H9 (cell line): ENCODE data around the gene CCDC158. TPM values are rescaled to one million over a fixed set of nuclear protein-coding genes. Genes with fewer than 3 reads are reported as not detected.

Experiments used
- DNase-seq: peaks from one replicate; pipeline ENCODE4 v3.0.0-alpha.2; 2017
- H2AFZ ChIP-seq: one replicate; pipeline ENCODE4 v1.6.1; 2013; ENCODE audit warnings: mild to moderate bottlenecking, low read length, control low read depth, moderate library complexity
- H2AK5ac ChIP-seq: 2 replicates; pipeline ENCODE4 v1.6.1; 2013; ENCODE audit warnings: low read length, control low read depth, mixed read lengths; ENCODE audit not compliant: insufficient read length
- H2BK120ac ChIP-seq: one replicate; pipeline ENCODE4 v1.6.1; 2013; ENCODE audit warnings: low read depth, mild to moderate bottlenecking, low read length, control low read depth, inconsistent platforms; ENCODE audit not compliant: poor library complexity, severe bottlenecking
- H2BK12ac ChIP-seq: 2 replicates; pipeline ENCODE4 v1.6.1; 2013; ENCODE audit warnings: low read length, control low read depth, mixed read lengths, low read depth; ENCODE audit not compliant: insufficient read length
- H2BK15ac ChIP-seq: 2 replicates; pipeline ENCODE4 v1.6.1; 2013; ENCODE audit warnings: low read depth, low read length, control low read depth
- H2BK20ac ChIP-seq: one replicate; pipeline ENCODE4 v1.6.1; 2013; ENCODE audit warnings: low read depth, mild to moderate bottlenecking, low read length, control low read depth, inconsistent platforms; ENCODE audit not compliant: poor library complexity, severe bottlenecking
- H2BK5ac ChIP-seq: 2 replicates; pipeline ENCODE4 v1.6.1; 2013; ENCODE audit warnings: low read length, control low read depth, mixed read lengths; ENCODE audit not compliant: insufficient read length
- H3K14ac ChIP-seq: 2 replicates; pipeline ENCODE4 v1.6.1; 2013; ENCODE audit warnings: low read length, control low read depth; ENCODE audit not compliant: insufficient read depth
- H3K18ac ChIP-seq: 2 replicates; pipeline ENCODE4 v1.6.1; 2013; ENCODE audit warnings: low read depth, mild to moderate bottlenecking, mixed read lengths, low read length, control low read depth; ENCODE audit not compliant: insufficient read length
- H3K23ac ChIP-seq: 2 replicates; pipeline ENCODE4 v1.6.1; 2013; ENCODE audit warnings: low read length, control low read depth, mixed read lengths, low read depth; ENCODE audit not compliant: insufficient read length
- H3K23me2 ChIP-seq: 2 replicates; pipeline ENCODE4 v1.6.1; 2013; ENCODE audit warnings: low read depth, mild to moderate bottlenecking, mixed read lengths, low read length, control low read depth; ENCODE audit not compliant: insufficient read length, poor library complexity, severe bottlenecking
- H3K27ac ChIP-seq: 2 replicates; pipeline ENCODE4 v1.5.1; 2013; ENCODE audit warnings: low read length, control low read depth, mixed read lengths, low read depth; ENCODE audit not compliant: insufficient read length
- H3K27me3 ChIP-seq: 2 replicates; pipeline ENCODE4 v1.6.1; 2013; ENCODE audit warnings: low read length, control low read depth, inconsistent platforms; ENCODE audit not compliant: insufficient read depth
- H3K4ac ChIP-seq: 2 replicates; pipeline ENCODE4 v1.6.1; 2013; ENCODE audit warnings: low read depth, mild to moderate bottlenecking, control low read depth, inconsistent platforms, low read length, moderate library complexity
- H3K4me1 ChIP-seq: 2 replicates; pipeline ENCODE4 v1.6.1; 2013; ENCODE audit warnings: low read length, control low read depth, inconsistent platforms; ENCODE audit not compliant: insufficient read depth
- H3K4me2 ChIP-seq: 2 replicates; pipeline ENCODE4 v1.6.1; 2013; ENCODE audit warnings: low read length, control low read depth, mixed read lengths; ENCODE audit not compliant: insufficient read length, insufficient read depth
- H3K56ac ChIP-seq: 2 replicates; pipeline ENCODE4 v1.6.1; 2013; ENCODE audit warnings: low read depth, mild to moderate bottlenecking, mixed read lengths, low read length, control low read depth; ENCODE audit not compliant: insufficient read length
- H3K79me1 ChIP-seq: 2 replicates; pipeline ENCODE4 v1.6.1; 2013; ENCODE audit warnings: low read depth, mild to moderate bottlenecking, moderate library complexity, low read length, control low read depth, inconsistent platforms; ENCODE audit not compliant: insufficient read depth, poor library complexity, severe bottlenecking
- H3K79me2 ChIP-seq: 2 replicates; pipeline ENCODE4 v1.6.1; 2013; ENCODE audit warnings: low read length, control low read depth, inconsistent platforms; ENCODE audit not compliant: insufficient read depth
- H3K9ac ChIP-seq: 2 replicates; pipeline ENCODE4 v1.6.1; 2013; ENCODE audit warnings: low read length, control low read depth, mixed read lengths; ENCODE audit not compliant: insufficient read length; ENCODE audit errors: extremely low read depth
- H3K9me3 ChIP-seq: one replicate; pipeline ENCODE4 v1.6.1; 2013; ENCODE audit warnings: low read depth, low read length, inconsistent platforms; ENCODE audit not compliant: control insufficient read depth
- H3T11ph ChIP-seq: one replicate; pipeline ENCODE4 v1.6.1; 2013; ENCODE audit warnings: mild to moderate bottlenecking, low read length, control low read depth, inconsistent platforms
- H4K20me1 ChIP-seq: one replicate; pipeline ENCODE4 v1.6.1; 2013; ENCODE audit not compliant: control insufficient read depth, insufficient read length, insufficient read depth
- H4K5ac ChIP-seq: 2 replicates; pipeline ENCODE4 v1.6.1; 2013; ENCODE audit warnings: low read depth, mild to moderate bottlenecking, mixed read lengths, low read length, control low read depth; ENCODE audit not compliant: insufficient read length
- H4K8ac ChIP-seq: replicated peaks from 2 replicates; pipeline ENCODE4 v1.6.1; 2013; ENCODE audit warnings: low read length, control low read depth, mixed read lengths, low read depth; ENCODE audit not compliant: insufficient read length
- H4K91ac ChIP-seq: 2 replicates; pipeline ENCODE4 v1.6.1; 2013; ENCODE audit warnings: low read depth, mild to moderate bottlenecking, moderate library complexity, mixed read lengths, low read length, control low read depth; ENCODE audit not compliant: insufficient read length
- H3K27ac Mint-ChIP-seq, 3 experiments: 2 replicates in 2 of 3; 3 replicates in 1 of 3; pipeline ENCODE4 v1.8.0; 2020 to 2021; ENCODE audit warnings: mixed read lengths in 3 of 3, mild to moderate bottlenecking in 1 of 3, moderate library complexity in 1 of 3
- H3K27me3 Mint-ChIP-seq: 2 replicates; pipeline ENCODE4 v1.8.0; 2021; ENCODE audit warnings: low read depth, mild to moderate bottlenecking, moderate library complexity, mixed read lengths
- H3K36me3 Mint-ChIP-seq, 3 experiments: 2 replicates in 2 of 3; 3 replicates in 1 of 3; pipeline ENCODE4 v1.8.0; 2020 to 2021; ENCODE audit warnings: low read depth in 3 of 3, mixed read lengths in 3 of 3; ENCODE audit not compliant: insufficient read depth in 1 of 3
- H3K4me1 Mint-ChIP-seq, 2 experiments: 2 replicates each; pipeline ENCODE4 v1.8.0; 2020; ENCODE audit warnings: mixed read lengths in 2 of 2
- H3K4me3 Mint-ChIP-seq, 2 experiments: 2 replicates in 1 of 2; 3 replicates in 1 of 2; pipeline ENCODE4 v1.8.0; 2020 to 2021; ENCODE audit warnings: mild to moderate bottlenecking in 2 of 2, mixed read lengths in 2 of 2, moderate library complexity in 1 of 2
- H3K9me3 Mint-ChIP-seq, 2 experiments: 2 replicates in 1 of 2; 3 replicates in 1 of 2; pipeline ENCODE4 v1.8.0; 2020; ENCODE audit warnings: mild to moderate bottlenecking in 2 of 2, mixed read lengths in 2 of 2, moderate library complexity in 1 of 2
- CTCF ChIP-seq: fragments of 200-600 bp; sonication (generic); conservative IDR thresholded peaks from 3 replicates; pipeline ENCODE4 v1.8.0; 2021; ENCODE audit warnings: antibody characterized with exemption, mild to moderate bottlenecking
- WGBS: extraction: QIAGEN DNeasy Blood & Tissue Kit; methylation state at CpG from one replicate; pipeline ENCODE4 v1.1.7; 2013; ENCODE audit warnings: missing lambda C conversion rate, low lambda C conversion rate, mixed read lengths; ENCODE audit not compliant: insufficient read length; ENCODE audit errors: extremely low coverage; 5-methylcytosine and 5-hydroxymethylcytosine counted together
- total RNA-seq: library from RNA; stranded (reverse); gene quantifications from 2 replicates; pipeline ENCODE4 v1.2.1, GENCODE V29; 2021

Gene CCDC158
- total RNA-seq, 1 experiment from 2014 or later, result not detected

- Mint-ChIP-seq H3K4me3 (no peak overlapping the region), H3K27me3 (no peaks in the 10 kb centered on the region), H3K4me1 (peaks cover 42 to 48% of the 10 kb centered on the region in 2 experiments), H3K9me3 (peaks cover 0 to 4% of the 10 kb centered on the region in 2 experiments; a peak in 1 of 5 replicates), H3K36me3 (peaks cover 3 to 13% (median 11%) of the 10 kb centered on the region in 3 experiments; a peak in 5 of 7 replicates), H3K27ac (no peak overlapping the region)
- H2AK5ac ChIP-seq, result no peak overlapping the region
- no CpG with 5 or more reads among the region's 2 CpGs for WGBS
- no peaks in the 10 kb centered on the region for H4K20me1 ChIP-seq
- H4K91ac ChIP-seq, result no peak overlapping the region
- no peak overlapping the region for H2BK5ac ChIP-seq
- H3K4ac ChIP-seq, result no peak overlapping the region
- peaks cover 4% of the 10 kb centered on the region for H3K23me2 ChIP-seq
- no peak overlapping the region for H3K27ac ChIP-seq
- H2BK20ac ChIP-seq, result no peak overlapping the region
- H3K27me3 ChIP-seq, result no peaks in the 10 kb centered on the region
- no peak for DNase-seq
- H2BK15ac ChIP-seq, result no peak overlapping the region
- peaks cover 9% of the 10 kb centered on the region; the same call in 1 of the 2 replicates for H3K4me1 ChIP-seq
- H3K56ac ChIP-seq, result no peak overlapping the region
- H3K9me3 ChIP-seq, result no peaks in the 10 kb centered on the region
- H2BK120ac ChIP-seq, result no peak overlapping the region
- H2AFZ ChIP-seq, result no peak overlapping the region
- H4K5ac ChIP-seq, result no peak overlapping the region
- TF ChIP-seq CTCF, result no peak
- H3K4me2 ChIP-seq, result no peak overlapping the region
- H3K9ac ChIP-seq, result no peak overlapping the region
- H3K23ac ChIP-seq, result no peak overlapping the region
- H3K79me2 ChIP-seq, result no peaks in the 10 kb centered on the region
- no peak overlapping the region for H3K18ac ChIP-seq
- H3K79me1 ChIP-seq, result no peaks in the 10 kb centered on the region
- no peak overlapping the region for H3K14ac ChIP-seq
- H3T11ph ChIP-seq, result no peak overlapping the region
- H4K8ac ChIP-seq, result no peak overlapping the region
- no peak overlapping the region for H2BK12ac ChIP-seq
These were observed 18.6 kb upstream of the CCDC158 start for GRCh38 chr4:76439491-76439890.
